Neural cell (in vitro differentiated cells): ENCODE measurements around the gene JADE1. TPM values are rescaled to one million over a fixed set of nuclear protein-coding genes. Genes with fewer than 3 reads are reported as not detected.

Source experiments
- H2AFZ ChIP-seq: fragments of 200-600, 300-800 bp; sonication (generic), shearing (Covaris generic); 2 replicates; pipeline ENCODE4 v1.6.0; 2014; ENCODE audit warnings: low read depth, mild to moderate bottlenecking, antibody characterized with exemption, low read length, moderate library complexity
- H3F3A ChIP-seq: fragments of 200-600 bp; shearing (Covaris generic); 2 replicates; pipeline ENCODE4 v1.6.1; 2016; ENCODE audit warnings: mild to moderate bottlenecking, moderate library complexity, mixed read lengths, antibody characterized with exemption, low read length; ENCODE audit not compliant: insufficient read depth, poor library complexity, severe bottlenecking
- H3K27ac ChIP-seq: fragments of 200-600, 300-800 bp; sonication (generic), shearing (Covaris generic); 2 replicates; pipeline ENCODE4 v1.5.1; 2014; ENCODE audit warnings: mild to moderate bottlenecking, low read length, moderate library complexity
- H3K27me3 ChIP-seq: fragments of 300-800, 200-600 bp; sonication (generic), shearing (Covaris generic); 2 replicates; pipeline ENCODE4 v1.6.0; 2014; ENCODE audit warnings: mild to moderate bottlenecking, low read depth, low read length, moderate library complexity; ENCODE audit not compliant: insufficient read depth
- H3K36me3 ChIP-seq: fragments of 300-800, 200-600 bp; sonication (generic), shearing (Covaris generic); 2 replicates; pipeline ENCODE4 v1.5.1; 2014; ENCODE audit warnings: mild to moderate bottlenecking, antibody characterized with exemption, low read length, moderate library complexity; ENCODE audit not compliant: insufficient read depth
- H3K4me2 ChIP-seq: fragments of 300-800, 200-600 bp; sonication (generic), shearing (Covaris generic); 2 replicates; pipeline ENCODE4 v1.6.0; 2014; ENCODE audit warnings: mild to moderate bottlenecking, low read length
- H3K4me3 ChIP-seq: fragments of 300-800, 200-600 bp; sonication (generic), shearing (Covaris generic); 2 replicates; pipeline ENCODE4 v1.5.1; 2014; ENCODE audit warnings: mild to moderate bottlenecking, low read length, moderate library complexity
- H3K79me2 ChIP-seq: fragments of 200-600 bp; shearing (Covaris generic); replicated peaks from 2 replicates; pipeline ENCODE4 v1.6.0; 2014; ENCODE audit warnings: mild to moderate bottlenecking, low read length, moderate library complexity; ENCODE audit not compliant: insufficient read depth
- H3K9ac ChIP-seq: fragments of 300-800, 200-600 bp; sonication (generic), shearing (Covaris generic); 2 replicates; pipeline ENCODE4 v1.6.1; 2016; ENCODE audit warnings: mild to moderate bottlenecking, low read length, mixed read lengths
- H3K9me2 ChIP-seq: fragments of 200-600 bp; shearing (Covaris generic); 2 replicates; pipeline ENCODE4 v1.6.1; 2016; ENCODE audit warnings: mild to moderate bottlenecking, low read length, mixed read lengths; ENCODE audit not compliant: insufficient read depth
- H3K9me3 ChIP-seq: fragments of 200-600, 300-800 bp; sonication (generic), shearing (Covaris generic); 2 replicates; pipeline ENCODE4 v1.6.1; 2016; ENCODE audit warnings: mild to moderate bottlenecking, mixed run types, low read length, moderate library complexity, mixed read lengths
- H4K20me1 ChIP-seq: fragments of 200-600 bp; shearing (Covaris generic); 2 replicates; pipeline ENCODE4 v1.6.1; 2016; ENCODE audit warnings: mild to moderate bottlenecking, mixed run types; ENCODE audit not compliant: insufficient read depth
- EP300 ChIP-seq: fragments of 450-650 bp; conservative IDR thresholded peaks from 2 replicates; pipeline ENCODE4 v1.6.1; 2014; ENCODE audit warnings: antibody characterized with exemption, mild to moderate bottlenecking, moderate library complexity; ENCODE audit not compliant: poor library complexity, severe bottlenecking
- EZH2 ChIP-seq: fragments of 200-600, 300-800 bp; shearing (Covaris generic), sonication (generic); IDR thresholded peaks from 2 replicates; pipeline ENCODE4 v1.6.1; 2014; ENCODE audit warnings: antibody characterized with exemption, low read length, borderline replicate concordance, mild to moderate bottlenecking; ENCODE audit not compliant: insufficient read depth, poor library complexity, severe bottlenecking
- MXI1 ChIP-seq: fragments of 450-650 bp; conservative IDR thresholded peaks from 2 replicates; pipeline ENCODE4 v1.6.1; 2014; ENCODE audit warnings: antibody characterized with exemption, mild to moderate bottlenecking; ENCODE audit not compliant: poor library complexity, severe bottlenecking
- POLR2AphosphoS5 ChIP-seq: IDR thresholded peaks from 2 replicates; pipeline ENCODE4 v1.6.1; 2012
- RAD21 ChIP-seq: fragments of 450-650 bp; conservative IDR thresholded peaks from 2 replicates; pipeline ENCODE4 v1.6.1; 2014; ENCODE audit warnings: antibody characterized with exemption, mild to moderate bottlenecking, moderate library complexity
- SMC3 ChIP-seq: fragments of 450-650 bp; conservative IDR thresholded peaks from 2 replicates; pipeline ENCODE4 v1.6.1; 2014; ENCODE audit warnings: antibody characterized with exemption, mild to moderate bottlenecking, moderate library complexity; ENCODE audit not compliant: poor library complexity
- TAF1 ChIP-seq: IDR thresholded peaks from 2 replicates; pipeline ENCODE4 v1.6.1; 2012; ENCODE audit warnings: low read depth
- polyA plus RNA-seq: library from polyadenylated mRNA; depleted of rRNA; stranded (reverse); fragments of >200 nt; gene quantifications from 2 replicates; pipeline ENCODE4 v1.2.3, GENCODE V29; 2014
- TF ChIP-seq, protein P1 (sequence below): fragments of 450-650 bp; IDR thresholded peaks from 2 replicates; pipeline ENCODE4 v1.5.1; 2014; ENCODE audit warnings: antibody characterized with exemption, mild to moderate bottlenecking, moderate library complexity; ENCODE audit not compliant: poor library complexity, severe bottlenecking
- TF ChIP-seq, protein P2 (sequence below): IDR thresholded peaks from 2 replicates; pipeline ENCODE4 v1.6.1; 2012; ENCODE audit warnings: borderline replicate concordance

JADE1 gene
- polyA plus RNA-seq, 1 donor from 2014 or later: 14.5 TPM

DNA sequence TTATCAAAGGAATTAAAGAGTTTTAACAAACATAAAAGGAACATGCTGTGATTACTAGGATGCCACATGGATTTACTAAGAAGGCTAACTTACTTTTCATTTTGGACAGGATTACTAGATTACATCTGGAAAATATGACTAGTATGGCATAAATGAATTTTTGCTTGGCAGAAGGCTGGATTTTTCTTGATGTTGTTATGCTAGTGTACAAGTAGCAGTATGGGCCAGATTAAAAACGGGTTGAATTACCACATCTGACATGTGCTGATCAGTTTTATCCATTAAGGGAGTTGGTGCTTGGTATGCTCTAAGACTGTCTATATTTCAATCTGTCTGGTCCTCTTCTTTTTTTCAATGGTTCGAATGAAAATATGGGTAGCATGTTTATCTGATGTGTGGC is 70.5 kb downstream of the JADE1 start:
- Histone ChIP-seq H3K9ac (no peak overlapping the region), H3K4me3 (no peak overlapping the region), H3K9me2 (no peaks in the 10 kb centered on the region), H4K20me1 (no peaks in the 10 kb centered on the region), H3K36me3 (no peaks in the 10 kb centered on the region), H3K79me2 (no peaks in the 10 kb centered on the region), H3K9me3 (no peaks in the 10 kb centered on the region), H3K4me2 (no peak overlapping the region), H3F3A (no peaks in the 10 kb centered on the region), H3K27ac (no peak overlapping the region), H3K27me3 (no peaks in the 10 kb centered on the region), H2AFZ (no peak overlapping the region)
- no peak for TF ChIP-seq MXI1
- TF ChIP-seq, protein P1, sequence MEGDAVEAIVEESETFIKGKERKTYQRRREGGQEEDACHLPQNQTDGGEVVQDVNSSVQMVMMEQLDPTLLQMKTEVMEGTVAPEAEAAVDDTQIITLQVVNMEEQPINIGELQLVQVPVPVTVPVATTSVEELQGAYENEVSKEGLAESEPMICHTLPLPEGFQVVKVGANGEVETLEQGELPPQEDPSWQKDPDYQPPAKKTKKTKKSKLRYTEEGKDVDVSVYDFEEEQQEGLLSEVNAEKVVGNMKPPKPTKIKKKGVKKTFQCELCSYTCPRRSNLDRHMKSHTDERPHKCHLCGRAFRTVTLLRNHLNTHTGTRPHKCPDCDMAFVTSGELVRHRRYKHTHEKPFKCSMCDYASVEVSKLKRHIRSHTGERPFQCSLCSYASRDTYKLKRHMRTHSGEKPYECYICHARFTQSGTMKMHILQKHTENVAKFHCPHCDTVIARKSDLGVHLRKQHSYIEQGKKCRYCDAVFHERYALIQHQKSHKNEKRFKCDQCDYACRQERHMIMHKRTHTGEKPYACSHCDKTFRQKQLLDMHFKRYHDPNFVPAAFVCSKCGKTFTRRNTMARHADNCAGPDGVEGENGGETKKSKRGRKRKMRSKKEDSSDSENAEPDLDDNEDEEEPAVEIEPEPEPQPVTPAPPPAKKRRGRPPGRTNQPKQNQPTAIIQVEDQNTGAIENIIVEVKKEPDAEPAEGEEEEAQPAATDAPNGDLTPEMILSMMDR: no peak
- no peak for TF ChIP-seq EZH2
- TF ChIP-seq SMC3: no peak
- TF ChIP-seq TAF1: no peak
- no peak for TF ChIP-seq POLR2AphosphoS5

DNA sequence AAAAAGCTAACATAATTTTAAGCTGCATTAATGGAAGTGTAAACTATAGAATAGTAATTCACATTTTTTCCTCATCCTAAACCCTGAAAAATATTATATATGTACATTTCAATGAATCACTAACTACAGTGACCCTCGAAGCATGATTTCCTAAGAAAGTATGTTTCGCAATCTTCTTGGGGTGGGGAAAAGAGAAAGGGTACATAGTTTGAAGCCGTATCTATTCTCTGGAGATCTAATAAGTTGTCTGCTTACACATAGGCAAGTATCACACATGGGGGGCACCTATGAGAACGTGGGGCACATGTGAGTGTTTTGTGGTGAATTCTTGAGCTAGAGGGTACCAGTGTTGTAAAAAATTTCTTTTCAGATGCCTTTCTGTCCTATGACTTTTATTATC is 71.2 kb downstream of the JADE1 start:
- H2AFZ ChIP-seq: no peak overlapping the region
- no peak overlapping the region for H3K27ac ChIP-seq
- no peak overlapping the region for H3K4me3 ChIP-seq
- no peaks in the 10 kb centered on the region for H3K9me2 ChIP-seq
- H3K79me2 ChIP-seq: no peaks in the 10 kb centered on the region
- no peaks in the 10 kb centered on the region for H4K20me1 ChIP-seq
- H3K36me3 ChIP-seq: no peaks in the 10 kb centered on the region
- no peaks in the 10 kb centered on the region for H3F3A ChIP-seq
- H3K9me3 ChIP-seq: no peaks in the 10 kb centered on the region
- no peak overlapping the region for H3K4me2 ChIP-seq
- TF ChIP-seq MXI1: no peak
- TF ChIP-seq, protein P1: no peak
- TF ChIP-seq, protein P2, sequence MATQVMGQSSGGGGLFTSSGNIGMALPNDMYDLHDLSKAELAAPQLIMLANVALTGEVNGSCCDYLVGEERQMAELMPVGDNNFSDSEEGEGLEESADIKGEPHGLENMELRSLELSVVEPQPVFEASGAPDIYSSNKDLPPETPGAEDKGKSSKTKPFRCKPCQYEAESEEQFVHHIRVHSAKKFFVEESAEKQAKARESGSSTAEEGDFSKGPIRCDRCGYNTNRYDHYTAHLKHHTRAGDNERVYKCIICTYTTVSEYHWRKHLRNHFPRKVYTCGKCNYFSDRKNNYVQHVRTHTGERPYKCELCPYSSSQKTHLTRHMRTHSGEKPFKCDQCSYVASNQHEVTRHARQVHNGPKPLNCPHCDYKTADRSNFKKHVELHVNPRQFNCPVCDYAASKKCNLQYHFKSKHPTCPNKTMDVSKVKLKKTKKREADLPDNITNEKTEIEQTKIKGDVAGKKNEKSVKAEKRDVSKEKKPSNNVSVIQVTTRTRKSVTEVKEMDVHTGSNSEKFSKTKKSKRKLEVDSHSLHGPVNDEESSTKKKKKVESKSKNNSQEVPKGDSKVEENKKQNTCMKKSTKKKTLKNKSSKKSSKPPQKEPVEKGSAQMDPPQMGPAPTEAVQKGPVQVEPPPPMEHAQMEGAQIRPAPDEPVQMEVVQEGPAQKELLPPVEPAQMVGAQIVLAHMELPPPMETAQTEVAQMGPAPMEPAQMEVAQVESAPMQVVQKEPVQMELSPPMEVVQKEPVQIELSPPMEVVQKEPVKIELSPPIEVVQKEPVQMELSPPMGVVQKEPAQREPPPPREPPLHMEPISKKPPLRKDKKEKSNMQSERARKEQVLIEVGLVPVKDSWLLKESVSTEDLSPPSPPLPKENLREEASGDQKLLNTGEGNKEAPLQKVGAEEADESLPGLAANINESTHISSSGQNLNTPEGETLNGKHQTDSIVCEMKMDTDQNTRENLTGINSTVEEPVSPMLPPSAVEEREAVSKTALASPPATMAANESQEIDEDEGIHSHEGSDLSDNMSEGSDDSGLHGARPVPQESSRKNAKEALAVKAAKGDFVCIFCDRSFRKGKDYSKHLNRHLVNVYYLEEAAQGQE: no peak
- no peak for TF ChIP-seq EZH2
- TF ChIP-seq SMC3: no peak
- no peak for TF ChIP-seq RAD21
- no peak for TF ChIP-seq EP300
- no peak for TF ChIP-seq POLR2AphosphoS5
- TF ChIP-seq TAF1: no peak
- H3K27me3 ChIP-seq: no peaks in the 10 kb centered on the region
- no peak overlapping the region for H3K9ac ChIP-seq
